Epithelial cell of esophagus (primary cell): ENCODE data around the gene TFB1M.
"Not testable (repeated sequence)": the region's sequence is repeated elsewhere in the genome, so short reads cannot be mapped to it uniquely, and the experiment has no call there.

Source experiments
- DNase-seq: peaks from one replicate; pipeline ENCODE4 v3.0.0; 2010; ENCODE audit warnings: low read depth
- H3K4me3 ChIP-seq: 2 replicates; pipeline ENCODE4 v1.5.1; 2011; ENCODE audit warnings: mild to moderate bottlenecking, low read length, control low read depth
- CTCF ChIP-seq: IDR thresholded peaks from 2 replicates; pipeline ENCODE4 v1.5.1; 2011; ENCODE audit warnings: low read depth, mild to moderate bottlenecking, low read length, control low read depth, inconsistent platforms; ENCODE audit not compliant: insufficient read depth; ENCODE audit errors: missing control alignments

The TFB1M gene

DNA sequence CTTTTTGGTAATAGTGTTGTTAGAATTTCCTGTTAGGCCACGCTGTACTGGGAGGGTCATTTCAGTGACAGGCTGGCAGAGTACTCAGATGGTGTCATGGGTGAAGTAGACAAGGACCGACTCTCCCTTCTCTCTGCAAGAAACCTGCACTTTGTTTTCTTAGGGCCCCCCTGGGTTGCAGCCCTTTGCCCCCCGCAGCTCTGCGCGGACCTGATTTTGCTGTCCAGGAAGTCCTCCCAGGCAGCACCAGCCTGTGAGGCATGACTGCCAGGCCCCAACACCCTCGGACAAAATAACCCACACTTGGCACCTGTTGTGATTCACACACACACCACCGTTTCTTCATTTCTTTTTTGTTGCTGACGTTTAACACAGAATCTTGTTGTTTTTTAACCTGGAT is 72.3 kb downstream of the TFB1M start:
- DNase-seq, result no peak
- no peak overlapping the region for H3K4me3 ChIP-seq
- TF ChIP-seq CTCF, result no peak

- DNase-seq, result no peak
- TF ChIP-seq CTCF, result no peak
- H3K4me3 ChIP-seq, result no peak overlapping the region
These were observed 73.2 kb downstream of the TFB1M start for GRCh38 chr6:155240905-155241600.

- no peak overlapping the region for H3K4me3 ChIP-seq
- TF ChIP-seq CTCF, result no peak
- DNase-seq, result no peak
These were observed 76.7 kb downstream of the TFB1M start for GRCh38 chr6:155237613-155238012.

DNA sequence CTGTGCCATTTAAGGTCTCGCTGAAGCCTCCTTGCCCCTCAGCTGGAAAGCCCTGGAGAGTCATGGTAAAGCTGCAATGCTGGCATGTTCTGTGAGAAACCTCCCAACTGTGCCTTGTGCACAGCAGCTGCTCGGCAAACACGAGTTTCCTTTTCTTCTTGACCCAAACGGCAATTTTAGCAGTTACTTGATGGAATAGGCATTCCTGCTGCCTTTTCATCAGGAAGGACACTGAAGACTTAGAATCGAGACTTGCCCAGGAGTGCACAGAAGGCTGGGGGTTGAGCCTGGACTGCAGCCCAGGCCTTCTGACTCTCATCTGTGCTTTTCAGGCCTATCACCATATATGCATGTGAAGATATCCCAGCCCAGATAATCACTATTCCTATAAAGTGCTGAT is 79.2 kb downstream of the TFB1M start:
- no peak overlapping the region for H3K4me3 ChIP-seq
- no peak for TF ChIP-seq CTCF
- no peak for DNase-seq

DNA sequence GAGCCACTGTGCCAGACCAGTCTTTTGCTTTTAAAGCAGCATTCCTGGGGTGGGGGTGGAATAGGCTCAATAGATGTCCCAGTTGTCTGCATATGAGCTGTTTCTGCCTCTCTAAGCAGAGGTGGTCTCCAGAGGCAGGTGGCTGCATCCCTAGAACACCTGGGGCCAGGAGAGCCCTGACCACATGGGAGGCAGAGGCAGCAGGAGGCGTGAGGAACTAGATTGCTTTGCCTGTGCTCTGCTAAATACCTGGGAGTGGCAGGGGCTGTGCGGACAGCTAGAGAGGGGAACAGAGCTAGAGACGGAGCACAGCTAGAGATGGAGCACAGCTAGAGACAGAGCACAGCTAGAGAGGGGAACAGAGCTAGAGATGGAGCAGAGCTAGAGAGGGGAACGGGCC is 79.6 kb downstream of the TFB1M start:
- no peak overlapping the region for H3K4me3 ChIP-seq
- TF ChIP-seq CTCF, result no peak
- no peak for DNase-seq

GRCh38 chr6:155234167-155234566 is 80.1 kb downstream of the TFB1M start:
- TF ChIP-seq CTCF, result no peak

GRCh38 chr6:155232848-155233247 is 81.4 kb downstream of the TFB1M start:
- no peak for TF ChIP-seq CTCF
- H3K4me3 ChIP-seq, result no peak overlapping the region
- no peak for DNase-seq

More at GRCh38 chr6:155234167-155234566, 80.1 kb downstream of the TFB1M start:
- DNase-seq, result no peak
- no peak overlapping the region for H3K4me3 ChIP-seq

DNA sequence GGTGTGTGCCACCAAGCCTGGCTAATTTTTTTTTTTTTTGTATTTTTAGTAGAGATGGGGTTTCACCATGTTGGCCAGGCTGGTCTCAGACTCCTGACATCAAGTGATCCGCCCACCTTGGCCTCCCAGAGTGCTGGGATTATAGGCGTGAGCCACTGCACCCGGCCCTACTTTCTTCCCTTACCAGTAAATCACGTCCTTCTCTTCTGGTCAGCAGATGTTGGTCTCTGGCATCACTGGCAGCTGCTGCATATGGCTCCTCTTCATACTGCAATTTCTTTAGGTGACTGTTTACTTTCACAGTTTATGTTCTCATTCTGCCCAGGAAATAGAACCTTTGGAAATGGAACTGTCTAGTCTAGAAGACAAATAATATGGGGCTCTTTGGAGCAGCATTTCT is 83.3 kb downstream of the TFB1M start:
- H3K4me3 ChIP-seq, DNase-seq: not testable (repeated sequence)
